Neural progenitor cell (in vitro differentiated cells): Measurements from ENCODE around the gene GCN1. TPM values are rescaled to one million over a fixed set of nuclear protein-coding genes. Genes with fewer than 3 reads are reported as not detected.

Source experiments
- DNase-seq: peaks from one replicate; pipeline ENCODE4 v3.0.0-alpha.2; 2016; ENCODE audit warnings: low spot score
- H2AFZ ChIP-seq: fragments of 200-600 bp; sonication (generic); replicated peaks from 2 replicates; pipeline ENCODE4 v1.6.1; 2016; ENCODE audit warnings: antibody characterized with exemption
- H3F3A ChIP-seq: fragments of 200-600 bp; sonication (generic); 2 replicates; pipeline ENCODE4 v1.6.1; 2016; ENCODE audit warnings: antibody characterized with exemption, low read depth
- H3K27ac ChIP-seq: fragments of 200-600 bp; sonication (generic); 2 replicates; pipeline ENCODE4 v1.5.1; 2016; ENCODE audit warnings: mild to moderate bottlenecking
- H3K27me3 ChIP-seq: fragments of 200-600 bp; sonication (generic); 2 replicates; pipeline ENCODE4 v1.6.1; 2016; ENCODE audit warnings: mild to moderate bottlenecking, moderate library complexity
- H3K36me3 ChIP-seq: fragments of 200-600 bp; sonication (generic); 2 replicates; pipeline ENCODE4 v1.5.1; 2016
- H3K4me1 ChIP-seq: fragments of 200-600 bp; sonication (generic); 2 replicates; pipeline ENCODE4 v1.6.1; 2016; ENCODE audit warnings: mixed run types
- H3K4me2 ChIP-seq: fragments of 200-600 bp; sonication (generic); 2 replicates; pipeline ENCODE4 v1.6.1; 2016
- H3K4me3 ChIP-seq: fragments of 200-600 bp; sonication (generic); 2 replicates; pipeline ENCODE4 v1.5.1; 2016
- H3K79me2 ChIP-seq: fragments of 200-600 bp; sonication (generic); 2 replicates; pipeline ENCODE4 v1.6.1; 2016; ENCODE audit warnings: low read depth
- H3K9ac ChIP-seq: fragments of 200-600 bp; sonication (generic); 2 replicates; pipeline ENCODE4 v1.6.1; 2016
- H3K9me3 ChIP-seq: fragments of 200-600 bp; sonication (generic); 2 replicates; pipeline ENCODE4 v1.5.1; 2016; ENCODE audit warnings: low read depth
- H4K20me1 ChIP-seq: fragments of 200-600 bp; sonication (generic); 2 replicates; pipeline ENCODE4 v1.6.1; 2016; ENCODE audit warnings: low read depth
- H3K27ac Mint-ChIP-seq: 3 replicates; pipeline ENCODE4 v1.8.0; 2021; ENCODE audit warnings: mixed read lengths
- H3K27me3 Mint-ChIP-seq: 2 replicates; pipeline ENCODE4 v1.8.0; 2022; ENCODE audit warnings: low read depth, mild to moderate bottlenecking, inconsistent platforms, moderate library complexity, mixed read lengths; ENCODE audit not compliant: insufficient read depth
- H3K36me3 Mint-ChIP-seq: 3 replicates; pipeline ENCODE4 v1.8.0; 2021; ENCODE audit warnings: mixed read lengths
- H3K4me1 Mint-ChIP-seq: 3 replicates; pipeline ENCODE4 v1.8.0; 2021; ENCODE audit warnings: mixed read lengths
- H3K4me3 Mint-ChIP-seq: 3 replicates; pipeline ENCODE4 v1.8.0; 2021; ENCODE audit warnings: mild to moderate bottlenecking, moderate library complexity, mixed read lengths
- H3K9me3 Mint-ChIP-seq: 3 replicates; pipeline ENCODE4 v1.8.0; 2020; ENCODE audit warnings: mixed read lengths
- CTCF ChIP-seq: fragments of 200-600 bp; sonication (generic); IDR thresholded peaks from 2 replicates; pipeline ENCODE4 v1.5.1; 2017; ENCODE audit warnings: antibody characterized with exemption, mild to moderate bottlenecking
- EZH2 ChIP-seq: fragments of 200-600 bp; sonication (generic); IDR thresholded peaks from 2 replicates; pipeline ENCODE4 v1.6.1; 2017; ENCODE audit warnings: antibody characterized with exemption, mild to moderate bottlenecking, moderate library complexity
- EZH2phosphoT487 ChIP-seq: fragments of 200-600 bp; sonication (generic); IDR thresholded peaks from 2 replicates; pipeline ENCODE4 v1.6.1; 2017; ENCODE audit warnings: antibody characterized with exemption
- total RNA-seq: library from RNA; depleted of rRNA; stranded (reverse); fragments of >200 nt; gene quantifications from 2 replicates; pipeline ENCODE4 v1.2.3, GENCODE V29; 2015; ENCODE audit warnings: low replicate concordance

The GCN1 gene
- total RNA-seq, 1 donor from 2014 or later, result 60.9 TPM

- H3K4me1 ChIP-seq, result peaks cover 8% of the 10 kb centered on the region
- H3K27ac Mint-ChIP-seq, result no peak overlapping the region
- H3K4me1 Mint-ChIP-seq, result peaks cover 25% of the 10 kb centered on the region
These were observed 72.7 kb downstream of the GCN1 start for GRCh38 chr12:120121766-120122293.

GRCh38 chr12:120121343-120121742 lies 73.2 kb downstream of the GCN1 start:
- H3K36me3 ChIP-seq, result no peaks in the 10 kb centered on the region
- no peaks in the 10 kb centered on the region for H3K27me3 ChIP-seq
- H3K27ac Mint-ChIP-seq, result no peak overlapping the region
- no peak overlapping the region for H3K27ac ChIP-seq
- DNase-seq, result no peak
- no peak overlapping the region for H3K9ac ChIP-seq
- H3K79me2 ChIP-seq, result peaks cover 15% of the 10 kb centered on the region
- TF ChIP-seq EZH2 (no peak), CTCF (no peak), EZH2phosphoT487 (no peak)
- H2AFZ ChIP-seq, result no peak overlapping the region
- peaks cover 8% of the 10 kb centered on the region for H4K20me1 ChIP-seq
- no peaks in the 10 kb centered on the region for H3K9me3 Mint-ChIP-seq
- H3K27me3 Mint-ChIP-seq, result peaks cover 3% of the 10 kb centered on the region
- peaks cover 5% of the 10 kb centered on the region for H3K36me3 Mint-ChIP-seq
- H3K4me3 ChIP-seq, result no peak overlapping the region
- H3K9me3 ChIP-seq, result no peaks in the 10 kb centered on the region
- H3F3A ChIP-seq, result peaks cover 24% of the 10 kb centered on the region
- no peak overlapping the region for H3K4me3 Mint-ChIP-seq
- no peak overlapping the region for H3K4me2 ChIP-seq
- H3K4me1 Mint-ChIP-seq, result peaks cover 21% of the 10 kb centered on the region
- peaks cover 8% of the 10 kb centered on the region for H3K4me1 ChIP-seq

More at GRCh38 chr12:120121766-120122293, 72.7 kb downstream of the GCN1 start:
- no peaks in the 10 kb centered on the region for H3K9me3 ChIP-seq
- no peak for DNase-seq
- Mint-ChIP-seq H3K36me3 (peaks cover 8% of the 10 kb centered on the region), H3K9me3 (no peaks in the 10 kb centered on the region), H3K27me3 (peaks cover 3% of the 10 kb centered on the region), H3K4me3 (no peak overlapping the region)
- no peak overlapping the region for H3K4me3 ChIP-seq
- peaks cover 23% of the 10 kb centered on the region for H3F3A ChIP-seq
- H3K27me3 ChIP-seq, result no peaks in the 10 kb centered on the region
- peaks cover 15% of the 10 kb centered on the region for H3K79me2 ChIP-seq
- no peak overlapping the region for H3K4me2 ChIP-seq
- H2AFZ ChIP-seq, result no peak overlapping the region
- peaks cover 8% of the 10 kb centered on the region for H4K20me1 ChIP-seq
- no peaks in the 10 kb centered on the region for H3K36me3 ChIP-seq
- no peak for TF ChIP-seq EZH2
- no peak for TF ChIP-seq CTCF
- TF ChIP-seq EZH2phosphoT487, result no peak
- H3K27ac ChIP-seq, result no peak overlapping the region
- no peak overlapping the region for H3K9ac ChIP-seq

GRCh38 chr12:120119271-120119973 lies 75.1 kb downstream of the GCN1 start:
- no peaks in the 10 kb centered on the region for H3K36me3 ChIP-seq
- Mint-ChIP-seq H3K36me3 (peaks cover 8% of the 10 kb centered on the region), H3K27me3 (peaks cover 3% of the 10 kb centered on the region), H3K4me3 (no peak overlapping the region), H3K4me1 (peaks cover 31% of the 10 kb centered on the region), H3K9me3 (no peaks in the 10 kb centered on the region), H3K27ac (no peak overlapping the region)
- no peak overlapping the region for H3K4me2 ChIP-seq
- no peak overlapping the region for H2AFZ ChIP-seq
- H3K27ac ChIP-seq, result no peak overlapping the region
- peaks cover 24% of the 10 kb centered on the region for H3F3A ChIP-seq
- H3K4me3 ChIP-seq, result no peak overlapping the region
- H3K9ac ChIP-seq, result no peak overlapping the region
- no peak for DNase-seq
- H3K9me3 ChIP-seq, result no peaks in the 10 kb centered on the region
- peaks cover 16% of the 10 kb centered on the region for H3K4me1 ChIP-seq
- peaks cover 33% of the 10 kb centered on the region for H3K79me2 ChIP-seq
- H3K27me3 ChIP-seq, result no peaks in the 10 kb centered on the region
- TF ChIP-seq CTCF, result no peak
- TF ChIP-seq EZH2phosphoT487, result no peak
- TF ChIP-seq EZH2, result no peak
- peaks cover 21% of the 10 kb centered on the region for H4K20me1 ChIP-seq
